ENCODE data around the gene TECPR2. TPM values are rescaled to one million over a fixed set of nuclear protein-coding genes. Genes with fewer than 3 reads are reported as not detected.
A peak's percentile ranks its signal among the peaks of the same experiment; 100 is the strongest.

Gene TECPR2
- total RNA-seq, 1 donor from 2014 or later, result 21.3 TPM

DNA sequence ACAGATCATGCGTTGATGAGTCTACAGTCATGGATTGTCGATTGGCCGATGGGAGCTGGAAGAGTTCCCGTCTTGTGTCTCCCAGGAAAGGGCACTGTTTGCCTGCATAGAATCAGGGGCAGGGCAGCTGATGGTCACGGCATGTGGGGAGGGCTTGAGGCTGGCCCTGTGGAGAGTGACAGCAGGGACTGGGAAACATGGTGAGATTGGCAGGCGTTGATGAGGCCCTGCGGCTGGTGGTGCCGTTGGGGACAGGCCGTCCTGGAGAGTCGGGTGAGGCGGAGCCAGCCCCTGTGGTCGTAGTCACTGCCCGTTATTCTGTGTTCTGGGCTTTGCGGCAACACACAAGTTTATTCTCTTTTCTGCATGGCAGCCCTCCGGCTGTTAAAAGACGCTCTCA is 52.9 kb downstream of the TECPR2 start:
- DNase-seq (no peak), ATAC-seq (ENCODE audit: poor library complexity) (no peak)
- intact Hi-C loops (cut with DNase I), result no loop called here

DNA sequence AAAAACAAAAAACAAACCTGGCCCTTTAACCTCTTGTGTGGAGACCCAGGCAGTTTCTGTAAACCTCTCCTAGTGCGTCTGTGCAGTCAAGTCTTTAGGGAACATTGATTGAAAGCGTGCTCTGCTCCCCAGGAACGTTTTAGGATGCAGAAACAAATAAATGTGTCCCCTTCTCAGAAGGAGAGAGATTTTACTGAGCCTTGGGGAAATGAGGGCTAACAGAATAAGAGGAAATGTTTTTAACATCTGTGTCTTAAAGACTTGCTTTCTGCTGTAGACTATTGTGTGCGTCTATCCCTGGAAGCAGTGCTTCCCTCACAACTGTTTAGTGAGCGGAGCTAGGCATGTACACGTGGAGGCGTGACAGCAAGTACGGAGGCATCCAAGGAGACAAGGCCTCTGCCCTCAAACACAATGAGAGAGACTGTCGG is 54.3 kb downstream of the TECPR2 start:
- DNase-seq (no peak), ATAC-seq (ENCODE audit: poor library complexity) (no peak)
- intact Hi-C loops (cut with DNase I), result no loop called here

DNA sequence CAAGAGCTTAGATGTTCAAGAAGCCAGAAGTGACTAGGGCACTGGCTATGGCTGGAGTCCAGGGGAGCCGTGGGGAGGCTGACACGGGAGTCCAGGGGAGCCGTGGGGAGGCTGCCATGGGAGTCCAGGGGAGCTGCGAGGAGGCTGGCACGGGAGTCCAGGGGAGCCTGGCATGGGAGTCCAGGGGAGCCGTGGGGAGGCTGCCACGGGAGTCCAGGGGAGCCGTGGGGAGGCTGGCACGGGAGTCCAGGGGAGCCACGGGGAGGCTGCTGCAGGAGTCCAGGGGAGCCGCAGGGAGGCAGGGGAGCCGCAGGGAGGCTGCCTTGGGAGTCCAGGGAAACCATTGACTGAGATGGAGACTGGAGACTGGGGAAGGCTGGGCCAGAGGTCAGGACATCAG is 54.9 kb downstream of the TECPR2 start:
- intact Hi-C loops (cut with DNase I), result no loop called here
- DNase-seq, result no peak
- ATAC-seq (ENCODE audit: poor library complexity), result no peak

DNA sequence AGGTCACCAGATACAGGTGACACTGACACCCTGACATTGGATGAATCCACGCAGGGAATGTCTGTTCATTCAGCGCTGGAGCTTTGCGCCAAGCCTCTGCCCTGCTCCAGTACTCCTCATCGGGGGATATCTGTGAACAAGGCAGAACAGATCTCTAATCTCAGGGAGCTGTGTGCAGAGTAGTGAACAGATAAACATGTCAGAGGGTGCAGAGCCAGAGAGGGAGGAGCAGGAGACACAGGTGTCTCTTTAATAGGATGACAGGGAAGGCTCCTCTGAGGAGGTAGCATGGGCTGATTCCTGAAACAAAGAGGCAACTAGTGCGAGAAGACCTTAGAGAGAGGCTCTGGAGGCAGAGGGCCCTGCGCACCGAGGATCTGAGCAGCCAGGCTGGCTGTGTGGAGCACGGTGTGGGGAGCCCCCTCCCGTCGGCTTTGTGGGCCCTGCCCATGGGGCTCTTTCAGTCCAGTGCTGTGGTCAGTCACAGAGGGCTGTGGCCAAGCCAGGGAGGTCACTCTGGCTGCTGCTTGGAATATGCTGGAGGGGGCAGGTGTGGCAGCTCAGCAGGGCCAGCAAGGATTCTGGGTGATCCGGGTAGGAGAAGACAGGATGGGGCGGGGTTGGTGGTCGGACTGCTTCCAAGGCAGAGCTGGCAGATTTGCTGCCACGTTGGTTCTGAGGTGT is 55.6 kb downstream of the TECPR2 start:
- DNase-seq, result no peak
- intact Hi-C loops (cut with DNase I), result no loop called here
- ATAC-seq (ENCODE audit: poor library complexity), result no peak

DNA sequence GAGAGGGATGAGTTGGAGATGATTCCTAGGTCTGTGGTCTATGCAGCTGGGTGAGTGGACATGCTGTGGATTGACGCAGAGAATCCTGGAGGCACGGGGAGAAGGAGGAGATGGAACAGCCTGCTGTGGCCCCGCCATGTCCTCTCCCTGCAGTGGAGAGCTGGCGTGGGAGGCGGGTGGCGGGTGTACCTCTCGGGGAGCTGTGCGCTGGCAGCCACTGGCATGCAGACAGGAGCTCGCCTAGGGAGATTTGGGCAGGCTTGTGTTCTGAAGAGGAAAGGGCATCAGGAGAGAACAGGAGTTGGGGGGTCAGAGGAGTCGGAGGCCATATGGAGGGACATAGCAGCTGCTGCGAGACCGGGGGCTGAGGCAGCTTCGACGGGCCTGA is 56.1 kb downstream of the TECPR2 start:
- intact Hi-C loops (cut with DNase I), result no loop called here
- ATAC-seq (ENCODE audit: poor library complexity) (no peak), DNase-seq (no peak)

DNA sequence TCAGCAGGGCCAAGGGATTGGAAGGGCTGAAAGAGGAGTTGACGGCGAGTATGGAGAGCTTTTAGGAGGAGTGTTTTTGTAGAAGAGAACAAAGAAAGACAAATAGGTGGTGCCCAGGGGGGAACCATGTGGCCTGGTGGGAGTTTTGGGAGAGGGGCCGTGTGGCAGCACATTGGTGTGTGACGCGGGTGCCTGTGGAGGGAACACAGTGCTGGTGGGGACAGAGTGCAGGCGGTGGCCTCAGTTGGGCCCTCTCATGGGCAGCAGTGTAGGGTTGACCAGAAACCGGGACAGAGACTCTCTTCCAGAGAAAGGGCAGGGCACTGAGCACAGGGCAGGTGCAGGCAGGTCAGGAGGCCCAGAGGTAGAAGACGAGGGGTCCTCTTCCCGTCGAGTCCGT is 56.5 kb downstream of the TECPR2 start:
- no peak for DNase-seq
- intact Hi-C loops (cut with DNase I), result no loop called here
- no peak for ATAC-seq (ENCODE audit: poor library complexity)

DNA sequence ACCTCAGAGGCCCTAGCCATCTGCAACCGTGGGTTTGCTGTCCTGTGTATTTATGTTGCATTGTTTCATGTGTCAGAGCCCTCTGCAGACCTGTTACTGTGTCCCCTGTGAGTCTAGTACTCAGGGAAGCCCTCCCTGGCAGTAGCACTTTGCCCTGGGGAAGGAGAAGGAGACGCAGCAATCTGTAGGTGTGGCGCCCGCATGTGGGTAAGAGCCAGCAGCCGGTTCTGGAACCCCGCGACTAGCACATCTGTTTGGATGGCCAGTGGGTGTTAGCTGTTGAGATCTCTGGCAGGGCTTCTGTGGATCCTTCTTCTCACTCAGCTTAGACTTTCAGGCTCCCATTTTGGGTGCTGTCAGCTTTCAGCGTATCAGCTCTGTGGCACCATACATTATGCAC is 57.0 kb downstream of the TECPR2 start:
- DNase-seq, result no peak
- intact Hi-C loops (cut with DNase I), result no loop called here

DNA sequence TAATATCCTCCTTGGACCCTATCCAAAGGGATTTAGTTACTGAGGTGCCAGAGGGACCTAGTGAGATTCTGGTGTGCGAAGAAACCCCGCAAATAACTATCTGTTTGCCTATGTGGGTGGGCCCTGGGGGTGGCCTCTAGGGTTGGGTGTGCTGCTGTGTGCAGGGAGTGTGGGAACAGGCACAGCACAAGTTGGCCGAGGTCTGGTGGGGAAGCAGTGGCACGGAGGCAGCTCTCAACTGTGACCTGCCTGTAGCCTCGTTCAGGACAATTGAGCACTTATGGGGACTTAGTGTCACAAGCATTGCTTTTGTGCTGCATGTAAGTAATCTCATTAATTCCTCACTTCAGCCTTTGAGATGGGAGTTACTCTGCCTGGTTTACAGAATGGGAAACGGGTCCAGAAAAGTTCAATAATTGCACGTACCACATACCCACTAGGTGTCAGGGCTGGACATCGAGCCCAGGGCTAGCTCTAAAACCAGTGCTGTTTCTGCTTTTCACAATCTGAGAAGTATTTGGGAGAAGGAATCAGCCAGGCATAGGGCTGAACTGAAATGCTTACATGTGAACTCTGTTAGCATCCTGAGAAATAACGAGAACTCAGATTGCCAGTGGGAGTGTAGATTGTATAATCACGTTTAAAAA is 58.8 kb downstream of the TECPR2 start:
- intact Hi-C loops (cut with DNase I), result no loop called here
- ATAC-seq (ENCODE audit: poor library complexity) (no peak), DNase-seq (no peak)

More for the DNA sequence above, 57.0 kb downstream of the TECPR2 start:
- no peak for ATAC-seq (ENCODE audit: poor library complexity)

DNA sequence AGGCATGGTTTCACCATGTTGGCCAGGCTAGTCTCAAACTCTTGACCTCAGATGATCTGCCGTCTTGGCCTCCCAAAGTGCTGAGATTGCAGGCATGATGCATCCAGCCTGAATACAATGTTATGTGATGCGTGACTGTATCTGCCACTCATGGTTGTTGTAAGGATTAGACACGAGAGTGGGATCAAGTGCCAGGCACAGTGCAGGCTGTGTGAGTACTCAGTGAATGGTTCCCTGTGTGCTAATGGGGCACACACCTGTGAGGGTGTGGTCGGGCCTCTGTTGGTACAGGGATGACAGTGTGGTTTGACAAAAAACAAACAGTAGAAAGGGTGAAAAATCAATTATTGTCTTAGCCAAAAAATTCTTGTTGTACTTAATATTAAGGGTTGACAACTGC is 61.8 kb downstream of the TECPR2 start:
- ATAC-seq (ENCODE audit: poor library complexity) (no peak), DNase-seq (no peak)
- intact Hi-C loops (cut with DNase I), result no loop called here

DNA sequence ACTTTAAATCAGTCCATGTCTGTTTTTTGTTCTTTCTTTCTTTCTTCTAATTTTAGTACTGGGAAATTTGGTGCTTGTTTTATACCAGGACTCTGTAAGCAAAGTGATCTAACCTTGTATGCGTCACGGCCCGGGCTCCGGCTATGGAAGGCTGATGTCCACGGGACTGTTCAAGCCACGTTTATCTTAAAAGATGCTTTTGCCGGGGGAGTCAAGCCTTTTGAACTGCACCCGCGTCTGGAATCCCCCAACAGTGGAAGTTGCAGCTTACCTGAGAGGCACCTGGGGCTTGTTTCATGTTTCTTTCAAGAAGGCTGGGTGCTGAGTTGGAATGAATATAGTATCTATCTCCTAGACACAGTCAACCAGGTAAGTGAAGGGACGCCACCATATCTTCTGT is 62.2 kb downstream of the TECPR2 start:
- DNase-seq (no peak), ATAC-seq (ENCODE audit: poor library complexity) (no peak)
- intact Hi-C loops (cut with DNase I), result no loop called here

DNA sequence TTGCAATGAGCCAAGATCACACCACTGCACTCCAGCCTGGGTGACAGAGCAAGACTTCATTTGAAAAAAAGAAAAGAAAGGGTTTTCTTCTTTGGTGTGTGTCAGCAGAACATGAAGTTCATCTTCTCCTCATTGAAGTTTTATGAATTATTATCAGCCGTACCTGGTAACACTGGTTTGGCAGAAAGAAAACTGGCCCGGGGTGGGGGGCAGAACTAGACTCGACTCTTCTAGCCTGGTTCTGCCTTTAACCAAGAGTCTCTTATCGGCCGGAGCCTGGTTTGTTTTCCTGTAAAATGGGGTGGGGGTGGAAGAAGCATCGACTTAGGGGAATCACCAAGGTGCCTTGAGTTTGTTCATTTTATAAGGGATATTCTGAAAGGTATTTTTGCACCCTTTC is 64.1 kb downstream of the TECPR2 start:
- intact Hi-C loops (cut with DNase I), result no loop called here
- no peak for DNase-seq
- no peak for ATAC-seq (ENCODE audit: poor library complexity)

DNA sequence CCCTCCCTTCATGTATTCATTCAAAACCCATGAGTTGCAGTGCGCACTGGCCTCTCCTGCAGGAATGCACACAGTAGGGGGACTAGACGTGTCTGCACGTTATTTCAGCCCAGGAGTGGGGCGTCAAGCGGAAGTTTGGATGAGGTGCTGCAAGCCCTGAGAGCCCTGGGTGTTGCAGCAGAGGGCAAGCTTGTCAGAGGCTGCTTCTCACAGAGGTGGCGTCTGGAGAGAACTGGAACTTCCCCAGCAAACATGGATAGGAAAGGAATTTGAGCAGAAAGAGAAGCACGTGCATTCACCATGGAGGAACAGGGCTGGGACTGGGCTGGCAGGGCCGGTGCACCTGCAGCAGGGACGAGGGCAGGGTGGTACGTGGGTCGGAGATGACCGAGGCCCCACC is 64.9 kb downstream of the TECPR2 start:
- intact Hi-C loops (cut with DNase I), result no loop called here
- ATAC-seq (ENCODE audit: poor library complexity) (peak; percentile 39), DNase-seq (no peak)

DNA sequence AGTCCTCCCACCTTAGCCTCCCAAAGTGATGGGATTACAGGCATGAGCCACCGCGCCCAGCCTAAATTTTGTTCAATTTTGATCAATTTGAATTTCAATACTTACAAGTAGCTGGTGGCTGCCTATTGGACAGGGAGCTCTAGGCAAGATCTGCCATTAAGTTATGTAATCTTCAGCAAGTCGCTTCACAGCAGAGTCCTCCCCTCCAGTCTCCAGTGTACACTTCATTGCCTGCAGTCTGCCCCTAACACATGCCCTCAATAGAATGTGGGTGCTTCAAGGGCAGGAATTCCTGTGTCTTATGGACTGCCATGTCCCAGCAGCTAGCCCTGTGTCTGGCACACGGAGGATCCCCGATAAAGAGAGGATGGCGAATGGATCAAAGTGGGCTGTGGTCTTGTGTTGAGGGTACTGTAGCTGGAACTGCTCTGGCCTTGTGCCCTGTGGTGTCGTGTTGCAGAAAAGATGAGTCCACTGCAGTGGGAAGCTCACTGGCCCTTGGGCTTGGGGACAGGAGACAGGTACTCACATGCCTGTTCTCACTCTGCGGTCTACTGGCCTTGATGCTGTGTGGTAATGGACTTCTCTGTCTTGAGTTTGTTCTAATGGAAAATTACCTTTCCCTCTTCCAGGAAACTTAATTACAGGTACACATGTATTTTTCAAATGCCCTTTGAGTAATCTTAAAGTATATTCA is 67.6 kb downstream of the TECPR2 start:
- ATAC-seq (ENCODE audit: poor library complexity) (no peak), DNase-seq (no peak)
- intact Hi-C loops (cut with DNase I), result no loop called here

DNA sequence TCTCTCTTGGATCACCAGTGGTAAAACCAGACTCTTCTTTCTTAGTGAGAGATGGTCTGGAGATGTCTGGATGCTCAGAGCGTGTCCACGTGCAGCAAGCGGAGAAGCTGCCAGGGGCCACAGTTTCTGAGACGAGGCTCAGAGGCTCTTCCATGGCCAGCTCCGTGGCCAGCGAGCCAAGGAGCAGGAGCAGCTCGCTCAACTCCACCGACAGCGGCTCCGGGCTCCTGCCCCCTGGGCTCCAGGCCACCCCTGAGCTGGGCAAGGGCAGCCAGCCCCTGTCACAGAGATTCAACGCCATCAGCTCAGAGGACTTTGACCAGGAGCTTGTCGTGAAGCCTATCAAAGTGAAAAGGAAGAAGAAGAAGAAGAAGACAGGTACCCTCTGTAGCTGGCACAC is 69.0 kb downstream of the TECPR2 start:
- ATAC-seq (ENCODE audit: poor library complexity), result no peak
- no peak for DNase-seq
- intact Hi-C loops (cut with DNase I), result no loop called here

DNA sequence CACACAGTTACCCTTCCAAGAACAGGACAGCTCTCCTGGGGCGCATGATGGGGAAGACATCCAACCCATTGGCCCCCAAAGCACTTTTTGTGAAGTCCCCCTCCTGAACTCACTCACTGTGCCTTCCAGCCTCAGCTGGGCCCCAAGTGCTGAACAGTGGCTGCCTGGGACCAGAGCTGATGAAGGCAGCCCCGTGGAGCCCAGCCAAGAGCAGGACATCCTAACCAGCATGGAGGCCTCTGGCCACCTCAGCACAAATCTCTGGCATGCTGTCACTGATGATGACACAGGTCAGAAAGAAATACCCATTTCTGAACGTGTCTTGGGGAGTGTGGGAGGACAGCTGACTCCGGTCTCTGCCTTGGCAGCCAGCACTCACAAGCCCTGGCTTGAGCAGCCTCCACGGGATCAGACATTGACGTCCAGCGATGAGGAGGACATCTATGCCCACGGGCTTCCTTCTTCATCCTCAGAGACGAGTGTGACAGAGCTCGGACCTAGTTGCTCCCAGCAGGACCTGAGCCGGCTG is 72.0 kb downstream of the TECPR2 start:
- intact Hi-C loops (cut with DNase I), result no loop called here
- ATAC-seq (ENCODE audit: poor library complexity) (no peak), DNase-seq (no peak)

DNA sequence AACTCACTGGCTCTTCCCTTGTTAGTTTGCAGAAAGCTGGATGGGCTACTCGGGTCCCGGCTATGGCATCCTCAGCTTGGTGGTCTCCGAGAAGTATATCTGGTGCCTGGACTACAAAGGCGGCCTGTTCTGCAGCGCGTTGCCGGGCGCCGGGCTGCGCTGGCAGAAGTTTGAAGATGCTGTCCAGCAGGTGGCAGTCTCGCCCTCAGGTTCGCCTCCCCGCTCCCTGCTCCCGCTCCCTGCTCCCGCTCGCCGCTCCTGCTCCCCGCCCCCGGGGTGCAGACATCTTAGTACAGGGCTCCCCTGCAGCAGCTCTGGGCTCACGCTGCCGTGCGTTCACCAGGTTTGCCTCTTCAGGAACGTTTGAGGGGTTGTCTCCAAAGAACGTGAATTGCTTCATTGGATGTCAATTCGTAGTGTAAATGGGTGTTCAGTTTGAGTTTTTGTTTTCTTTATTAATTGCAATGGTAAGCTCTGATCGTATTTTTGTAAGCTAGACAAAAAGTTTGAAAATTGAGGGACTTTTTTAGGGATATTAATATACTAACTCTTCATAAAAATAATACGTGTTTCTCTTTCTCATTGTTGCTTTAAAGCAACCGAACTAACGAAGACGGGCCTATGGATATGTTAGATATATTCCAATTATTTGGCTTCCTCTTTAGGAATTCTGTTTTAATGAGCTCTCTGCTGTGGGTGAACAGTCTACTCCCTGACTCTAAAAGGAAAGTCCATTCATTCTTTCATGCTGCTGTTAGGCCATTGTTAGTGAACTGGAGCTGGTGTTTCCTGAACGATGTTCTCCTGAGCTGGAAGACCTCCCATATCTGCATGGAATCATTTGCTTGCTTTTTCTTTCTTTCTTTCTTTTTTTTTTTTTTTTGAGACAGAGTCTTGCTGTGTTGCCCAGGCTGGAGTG is 75.5 kb downstream of the TECPR2 start:
- ATAC-seq (ENCODE audit: poor library complexity) (peak; percentile 97), DNase-seq (peak; percentile 91)
- intact Hi-C loops (cut with DNase I), result loop anchor here (1.0 kb wide), 1 partner anchor 78 kb away; no protein-coding TSS in a partner anchor

DNA sequence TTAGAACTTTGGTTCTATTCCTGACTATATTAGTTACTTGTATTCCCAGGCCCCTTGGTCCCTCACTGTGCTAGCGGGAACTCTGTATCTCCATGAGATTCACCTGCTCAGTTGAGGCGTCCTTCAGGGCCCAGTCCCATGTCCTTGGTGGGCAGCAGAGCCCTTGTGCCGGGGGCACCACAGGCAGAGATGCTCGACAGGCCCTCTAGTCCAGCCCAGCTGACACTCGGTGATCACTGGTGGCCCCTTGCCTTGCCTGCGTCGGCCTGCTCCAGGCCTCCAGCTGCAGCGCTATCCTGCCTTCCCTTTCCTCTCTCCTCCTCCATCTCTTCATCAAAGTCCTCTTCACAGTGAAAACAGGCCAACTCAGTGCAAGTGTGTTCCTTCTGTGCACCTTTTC is 76.8 kb downstream of the TECPR2 start:
- intact Hi-C loops (cut with DNase I), result no loop called here
- no peak for DNase-seq
- ATAC-seq (ENCODE audit: poor library complexity), result no peak

DNA sequence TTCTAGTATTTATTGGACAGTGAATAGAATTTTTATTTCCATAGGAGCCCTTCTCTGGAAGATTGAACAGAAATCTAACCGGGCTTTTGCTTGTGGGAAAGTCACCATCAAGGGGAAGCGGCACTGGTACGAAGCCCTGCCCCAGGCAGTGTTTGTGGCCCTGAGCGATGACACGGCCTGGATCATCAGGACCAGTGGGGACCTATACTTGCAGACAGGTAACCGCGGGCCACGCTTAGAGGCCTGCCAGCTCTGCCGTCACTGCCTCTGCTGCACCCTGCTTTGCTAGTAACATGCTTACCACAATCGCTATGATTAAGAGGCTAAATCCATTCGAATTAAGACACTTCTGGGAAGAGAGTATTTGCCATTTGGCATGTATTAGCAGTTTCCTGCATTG is 77.7 kb downstream of the TECPR2 start:
- intact Hi-C loops (cut with DNase I), result no loop called here
- DNase-seq, result no peak
- no peak for ATAC-seq (ENCODE audit: poor library complexity)

Measured in Right ventricle myocardium superior (tissue), 1 donor.